ENCODE results near the gene AOPEP.

AOPEP gene

GRCh38 chr9:95053611-95054570, 327.4 kb downstream of the AOPEP start:
- no peak for DNase-seq

GRCh38 chr9:95055334-95055850, 328.9 kb downstream of the AOPEP start:
- DNase-seq, result no peak

GRCh38 chr9:95055851-95056551, 329.5 kb downstream of the AOPEP start:
- no peak for DNase-seq

- DNase-seq, result no peak
Observed at GRCh38 chr9:95057101-95057500, 330.6 kb downstream of the AOPEP start.

GRCh38 chr9:95058121-95058785, 331.8 kb downstream of the AOPEP start:
- no peak for DNase-seq

GRCh38 chr9:95058795-95059386, 332.4 kb downstream of the AOPEP start:
- DNase-seq, result no peak

GRCh38 chr9:95060234-95060633, 333.7 kb downstream of the AOPEP start:
- no peak for DNase-seq

GRCh38 chr9:95060916-95061315, 334.4 kb downstream of the AOPEP start:
- DNase-seq, result no peak

GRCh38 chr9:95061916-95062595, 335.6 kb downstream of the AOPEP start:
- no peak for DNase-seq

- DNase-seq, result no peak
Observed at GRCh38 chr9:95062596-95063065, 336.1 kb downstream of the AOPEP start.

GRCh38 chr9:95063300-95063699, 336.8 kb downstream of the AOPEP start:
- DNase-seq, result no peak

GRCh38 chr9:95065224-95065623, 338.7 kb downstream of the AOPEP start:
- no peak for DNase-seq

GRCh38 chr9:95067057-95067456, 340.6 kb downstream of the AOPEP start:
- no peak for DNase-seq

GRCh38 chr9:95067897-95068296, 341.4 kb downstream of the AOPEP start:
- no peak for DNase-seq

- DNase-seq, result no peak
Observed at GRCh38 chr9:95070549-95071021, 344.1 kb downstream of the AOPEP start.

GRCh38 chr9:95071450-95071849, 345.0 kb downstream of the AOPEP start:
- no peak for DNase-seq

- DNase-seq, result no peak
Observed at GRCh38 chr9:95071925-95072324, 345.4 kb downstream of the AOPEP start.

- DNase-seq, result no peak
Observed at GRCh38 chr9:95073042-95073607, 346.6 kb downstream of the AOPEP start.

- DNase-seq, result no peak
Observed at GRCh38 chr9:95073918-95074317, 347.4 kb downstream of the AOPEP start.

GRCh38 chr9:95074632-95075031, 348.1 kb downstream of the AOPEP start:
- no peak for DNase-seq

- DNase-seq, result no peak
Observed at GRCh38 chr9:95075700-95076099, 349.2 kb downstream of the AOPEP start.

- DNase-seq, result no peak
Observed at GRCh38 chr9:95076696-95077052, 350.2 kb downstream of the AOPEP start.
